ENCODE measurements around the gene TNXB. TPM values are rescaled to one million over a fixed set of nuclear protein-coding genes. Genes with fewer than 3 reads are reported as not detected.

Gene TNXB
- total RNA-seq, 4 donors from 2014 or later: 10.5 to 102 (median 31.0) TPM

- Histone ChIP-seq H3K4me1 (peaks cover 28 to 75% (median 31%) of the 10 kb centered on the region in 3 donors), H3K36me3 (peaks cover 0 to 31% (median 23%) of the 10 kb centered on the region in 3 donors), H3K27me3 (no peaks in the 10 kb centered on the region), H3K27ac (peak overlapping the region; percentile 85 to 98 (median 96)), H3K9me3 (no peaks in the 10 kb centered on the region), H3K4me3 (peak overlapping the region; percentile 42 to 95 (median 84))
- intact Hi-C loops (cut with DNase I): no loop called here
- DNase-seq: no peak
- 83 to 88% methylated on average over 7 to 10 of the region's 13 CpGs for WGBS, 2 donors
- TF ChIP-seq CTCF (IDR thresholded peaks at IDR 0.05) (no peak), POLR2A (IDR thresholded peaks at IDR 0.05) (no peak)
Measured at GRCh38 chr6:32128751-32129296, 19.7 kb upstream of the TNXB start.

- Histone ChIP-seq H3K4me1 (peaks cover 28 to 79% (median 31%) of the 10 kb centered on the region in 3 donors), H3K36me3 (peaks cover 0 to 39% (median 29%) of the 10 kb centered on the region in 3 donors), H3K27me3 (no peaks in the 10 kb centered on the region), H3K27ac (peak within 1 kb of the TSS; percentile 85 to 98 (median 96)), H3K4me3 (peak within 1 kb of the TSS; percentile 61 to 95 (median 84)), H3K9me3 (no peaks in the 10 kb centered on the region)
- DNase-seq: peak; percentile 97
- TF ChIP-seq CTCF (IDR thresholded peaks at IDR 0.05) (peak in 1 of 6 experiments; percentile 21), POLR2A (IDR thresholded peaks at IDR 0.05) (peak in 3 of 4 donors; percentile 60 to 72 (median 61))
- intact Hi-C loops (cut with DNase I): no loop called here
- WGBS, 2 donors: 0 to 3% methylated on average over 4 to 22 of the region's 44 CpGs
Measured at GRCh38 chr6:32127717-32128592, 18.8 kb upstream of the TNXB start, which contains the start of gene ATF6B. TSS of gene ATF6B (minus strand) at chr6:32128246. CDS start at chr6:32128207, 39 bp downstream.

- 7 to 18% methylated on average over 4 to 9 of the region's 9 CpGs for WGBS, 2 donors
- TF ChIP-seq CTCF (IDR thresholded peaks at IDR 0.05): no peak
- no peak for TF ChIP-seq POLR2A (IDR thresholded peaks at IDR 0.05)
- peaks cover 28 to 73% (median 28%) of the 10 kb centered on the region in 3 donors for H3K4me1 ChIP-seq
- peak overlapping the region; percentile 61 to 95 (median 84) for H3K4me3 ChIP-seq
- intact Hi-C loops (cut with DNase I): no loop called here
- DNase-seq: no peak
- H3K27me3 ChIP-seq: no peaks in the 10 kb centered on the region
- no peaks in the 10 kb centered on the region for H3K9me3 ChIP-seq
- H3K27ac ChIP-seq: peak overlapping the region; percentile 83 to 98 (median 92)
- H3K36me3 ChIP-seq: peaks cover 0 to 45% (median 29%) of the 10 kb centered on the region in 3 donors
Measured at GRCh38 chr6:32127409-32127716, 18.2 kb upstream of the TNXB start.

GRCh38 chr6:32126880-32127279 lies 17.7 kb upstream of the TNXB start:
- H3K27me3 ChIP-seq: no peaks in the 10 kb centered on the region
- WGBS, 2 donors: 38 to 47% methylated on average over 8 of the region's 8 CpGs
- peaks cover 25 to 70% (median 28%) of the 10 kb centered on the region in 3 donors for H3K4me1 ChIP-seq
- no peak for TF ChIP-seq CTCF (IDR thresholded peaks at IDR 0.05)
- TF ChIP-seq POLR2A (IDR thresholded peaks at IDR 0.05): no peak
- H3K27ac ChIP-seq: peak overlapping the region in 3 of 4 donors; percentile 83 to 98 (median 96)
- no peak for DNase-seq
- H3K9me3 ChIP-seq: no peaks in the 10 kb centered on the region
- intact Hi-C loops (cut with DNase I): no loop called here
- H3K4me3 ChIP-seq: peak overlapping the region; percentile 61 to 95 (median 84)
- H3K36me3 ChIP-seq: peaks cover 0 to 50% (median 29%) of the 10 kb centered on the region in 3 donors

GRCh38 chr6:32123681-32124080 lies 14.5 kb upstream of the TNXB start:
- WGBS, 2 donors: 51 to 73% methylated on average over 3 to 4 of the region's 4 CpGs

More at GRCh38 chr6:32123681-32124080, 14.5 kb upstream of the TNXB start:
- Histone ChIP-seq H3K9me3 (no peaks in the 10 kb centered on the region), H3K27me3 (no peaks in the 10 kb centered on the region), H3K36me3 (peaks cover 14 to 82% (median 51%) of the 10 kb centered on the region in 3 donors), H3K27ac (no peak overlapping the region), H3K4me1 (peaks cover 18 to 56% (median 25%) of the 10 kb centered on the region in 3 donors), H3K4me3 (no peak overlapping the region)
- intact Hi-C loops (cut with DNase I): no loop called here
- DNase-seq: no peak
- TF ChIP-seq POLR2A (IDR thresholded peaks at IDR 0.05): no peak
- TF ChIP-seq CTCF (IDR thresholded peaks at IDR 0.05): no peak
